Liver (tissue), 3 donors: ENCODE data around the gene ZNF280D.

Experiments
- GABPA ChIP-seq, 2 donors: IDR thresholded peaks in 1 of 2; conservative IDR thresholded peaks in 1 of 2; 2 replicates each; pipeline ENCODE4 v1.6.1; 2016; ENCODE audit warnings: antibody characterized with exemption in 2 of 2, mild to moderate bottlenecking in 1 of 2, moderate library complexity in 1 of 2
- JUND ChIP-seq, 2 donors: IDR thresholded peaks; 2 replicates each; pipeline ENCODE4 v1.6.1; 2016; ENCODE audit warnings: antibody characterized with exemption in 2 of 2
- RAD21 ChIP-seq, 2 donors: IDR thresholded peaks; 2 replicates each; pipeline ENCODE4 v1.6.1; 2016; ENCODE audit warnings: antibody characterized with exemption in 2 of 2, mild to moderate bottlenecking in 2 of 2
- REST ChIP-seq: IDR thresholded peaks from 2 replicates; pipeline ENCODE4 v1.6.1; 2016; ENCODE audit warnings: antibody characterized with exemption, mild to moderate bottlenecking
- YY1 ChIP-seq: IDR thresholded peaks from 2 replicates; pipeline ENCODE4 v1.6.1; 2016; ENCODE audit warnings: antibody characterized with exemption, mild to moderate bottlenecking
- TF ChIP-seq, protein P1 (sequence below): IDR thresholded peaks from 2 replicates; pipeline ENCODE4 v1.6.1; 2016; ENCODE audit warnings: antibody characterized with exemption
- TF ChIP-seq, protein P2 (sequence below): fragments of 150-350 bp; IDR thresholded peaks from 2 replicates; pipeline ENCODE4 v1.5.1; 2017; ENCODE audit warnings: improper control_type of control experiment, low read depth, low read length; ENCODE audit not compliant: missing input control
- donor health status: healthy.
- donor health status: healthy.

DNA sequence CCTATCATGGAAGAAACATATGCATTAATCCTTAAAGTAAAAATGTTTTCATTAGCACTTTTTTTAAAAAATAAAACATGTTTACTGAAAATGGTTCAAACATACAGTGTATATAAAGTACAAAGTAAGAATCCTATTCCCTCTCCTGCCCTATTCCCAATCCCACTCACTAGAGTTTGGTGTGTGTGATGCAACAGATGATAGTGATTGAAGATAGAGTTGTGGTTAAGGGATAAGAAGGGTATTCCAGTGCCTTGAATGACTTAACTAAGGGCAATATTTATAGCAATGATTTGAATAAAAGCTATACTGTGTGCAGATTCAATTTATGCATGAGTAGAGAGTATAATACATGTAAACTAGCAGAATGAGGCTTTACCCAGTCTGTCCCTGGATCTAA lies 18.1 kb downstream of the ZNF280D start:
- TF ChIP-seq, protein P1, sequence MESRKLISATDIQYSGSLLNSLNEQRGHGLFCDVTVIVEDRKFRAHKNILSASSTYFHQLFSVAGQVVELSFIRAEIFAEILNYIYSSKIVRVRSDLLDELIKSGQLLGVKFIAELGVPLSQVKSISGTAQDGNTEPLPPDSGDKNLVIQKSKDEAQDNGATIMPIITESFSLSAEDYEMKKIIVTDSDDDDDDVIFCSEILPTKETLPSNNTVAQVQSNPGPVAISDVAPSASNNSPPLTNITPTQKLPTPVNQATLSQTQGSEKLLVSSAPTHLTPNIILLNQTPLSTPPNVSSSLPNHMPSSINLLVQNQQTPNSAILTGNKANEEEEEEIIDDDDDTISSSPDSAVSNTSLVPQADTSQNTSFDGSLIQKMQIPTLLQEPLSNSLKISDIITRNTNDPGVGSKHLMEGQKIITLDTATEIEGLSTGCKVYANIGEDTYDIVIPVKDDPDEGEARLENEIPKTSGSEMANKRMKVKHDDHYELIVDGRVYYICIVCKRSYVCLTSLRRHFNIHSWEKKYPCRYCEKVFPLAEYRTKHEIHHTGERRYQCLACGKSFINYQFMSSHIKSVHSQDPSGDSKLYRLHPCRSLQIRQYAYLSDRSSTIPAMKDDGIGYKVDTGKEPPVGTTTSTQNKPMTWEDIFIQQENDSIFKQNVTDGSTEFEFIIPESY, result no peak
- TF ChIP-seq, protein P2, sequence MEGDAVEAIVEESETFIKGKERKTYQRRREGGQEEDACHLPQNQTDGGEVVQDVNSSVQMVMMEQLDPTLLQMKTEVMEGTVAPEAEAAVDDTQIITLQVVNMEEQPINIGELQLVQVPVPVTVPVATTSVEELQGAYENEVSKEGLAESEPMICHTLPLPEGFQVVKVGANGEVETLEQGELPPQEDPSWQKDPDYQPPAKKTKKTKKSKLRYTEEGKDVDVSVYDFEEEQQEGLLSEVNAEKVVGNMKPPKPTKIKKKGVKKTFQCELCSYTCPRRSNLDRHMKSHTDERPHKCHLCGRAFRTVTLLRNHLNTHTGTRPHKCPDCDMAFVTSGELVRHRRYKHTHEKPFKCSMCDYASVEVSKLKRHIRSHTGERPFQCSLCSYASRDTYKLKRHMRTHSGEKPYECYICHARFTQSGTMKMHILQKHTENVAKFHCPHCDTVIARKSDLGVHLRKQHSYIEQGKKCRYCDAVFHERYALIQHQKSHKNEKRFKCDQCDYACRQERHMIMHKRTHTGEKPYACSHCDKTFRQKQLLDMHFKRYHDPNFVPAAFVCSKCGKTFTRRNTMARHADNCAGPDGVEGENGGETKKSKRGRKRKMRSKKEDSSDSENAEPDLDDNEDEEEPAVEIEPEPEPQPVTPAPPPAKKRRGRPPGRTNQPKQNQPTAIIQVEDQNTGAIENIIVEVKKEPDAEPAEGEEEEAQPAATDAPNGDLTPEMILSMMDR, result no peak
- TF ChIP-seq GABPA (IDR thresholded peaks at IDR 0.05 in 1 of 2, conservative IDR thresholded peaks at IDR 0.05 in 1 of 2) (no peak), YY1 (no peak), REST (no peak), RAD21 (IDR thresholded peaks at IDR 0.05) (no peak), JUND (IDR thresholded peaks at IDR 0.05) (no peak)
